D721Med (cell line): ENCODE data around the gene DHDH.

Experiments
- DNase-seq: peaks from one replicate; pipeline ENCODE4 v3.0.0; 2011; ENCODE audit warnings: low spot score; ENCODE audit not compliant: insufficient read length
- FAIRE-seq: peaks from 2 replicates; lab custom pipeline; 2011; peaks lifted over from hg19 to GRCh38; lab: Jason Lieb, UNC
- TF ChIP-seq, protein P1 (sequence below): IDR thresholded peaks from 2 replicates; pipeline ENCODE4 v1.5.1; 2012; ENCODE audit warnings: mild to moderate bottlenecking, control low read depth; ENCODE audit not compliant: insufficient read depth; ENCODE audit errors: missing control alignments

Gene DHDH

DNA sequence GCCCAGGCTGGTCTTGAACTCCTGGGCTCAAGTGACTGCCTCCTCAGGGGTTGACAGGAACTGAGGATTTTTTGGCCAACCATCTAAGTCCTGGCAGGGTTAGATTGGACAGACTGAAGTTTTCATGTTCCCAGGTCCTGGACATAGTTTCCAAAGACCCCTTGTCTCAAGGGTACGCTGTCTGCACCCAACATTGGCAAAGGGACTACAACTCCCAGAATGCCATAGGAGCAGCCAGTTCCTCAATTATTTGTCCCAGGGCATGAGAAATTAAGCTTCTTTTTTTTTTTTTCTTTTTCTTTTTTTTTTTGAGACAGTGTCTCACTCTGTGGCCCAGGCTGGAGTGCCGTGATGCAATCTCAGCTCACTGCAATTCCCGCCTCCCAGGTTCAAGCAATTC lies 52.7 kb downstream of the DHDH start:
- TF ChIP-seq, protein P1, sequence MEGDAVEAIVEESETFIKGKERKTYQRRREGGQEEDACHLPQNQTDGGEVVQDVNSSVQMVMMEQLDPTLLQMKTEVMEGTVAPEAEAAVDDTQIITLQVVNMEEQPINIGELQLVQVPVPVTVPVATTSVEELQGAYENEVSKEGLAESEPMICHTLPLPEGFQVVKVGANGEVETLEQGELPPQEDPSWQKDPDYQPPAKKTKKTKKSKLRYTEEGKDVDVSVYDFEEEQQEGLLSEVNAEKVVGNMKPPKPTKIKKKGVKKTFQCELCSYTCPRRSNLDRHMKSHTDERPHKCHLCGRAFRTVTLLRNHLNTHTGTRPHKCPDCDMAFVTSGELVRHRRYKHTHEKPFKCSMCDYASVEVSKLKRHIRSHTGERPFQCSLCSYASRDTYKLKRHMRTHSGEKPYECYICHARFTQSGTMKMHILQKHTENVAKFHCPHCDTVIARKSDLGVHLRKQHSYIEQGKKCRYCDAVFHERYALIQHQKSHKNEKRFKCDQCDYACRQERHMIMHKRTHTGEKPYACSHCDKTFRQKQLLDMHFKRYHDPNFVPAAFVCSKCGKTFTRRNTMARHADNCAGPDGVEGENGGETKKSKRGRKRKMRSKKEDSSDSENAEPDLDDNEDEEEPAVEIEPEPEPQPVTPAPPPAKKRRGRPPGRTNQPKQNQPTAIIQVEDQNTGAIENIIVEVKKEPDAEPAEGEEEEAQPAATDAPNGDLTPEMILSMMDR, result no peak
- FAIRE-seq, result no peak

DNA sequence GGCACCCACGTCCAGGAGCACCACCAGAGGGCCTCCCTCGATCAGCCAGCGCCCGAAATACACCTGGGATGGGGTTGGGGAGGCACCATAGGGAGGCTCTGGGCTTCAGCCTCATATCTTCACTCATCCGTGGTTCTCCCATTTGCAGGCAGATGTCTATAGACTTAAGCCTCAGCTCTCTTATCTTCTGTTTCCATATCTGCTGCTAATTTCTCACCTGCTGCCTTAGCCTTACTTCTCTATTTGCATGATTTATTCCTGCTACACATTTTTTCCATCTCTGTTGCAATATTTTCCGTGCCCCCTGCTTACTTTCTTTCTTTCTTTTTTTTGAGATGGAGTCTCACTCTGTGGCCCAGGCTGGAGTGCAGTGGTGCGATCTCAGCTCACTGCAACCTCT lies 53.8 kb downstream of the DHDH start:
- no peak for DNase-seq
- FAIRE-seq, result no peak
- TF ChIP-seq, protein P1, result no peak

More for the DNA sequence above, 52.7 kb downstream of the DHDH start:
- no peak for DNase-seq

DNA sequence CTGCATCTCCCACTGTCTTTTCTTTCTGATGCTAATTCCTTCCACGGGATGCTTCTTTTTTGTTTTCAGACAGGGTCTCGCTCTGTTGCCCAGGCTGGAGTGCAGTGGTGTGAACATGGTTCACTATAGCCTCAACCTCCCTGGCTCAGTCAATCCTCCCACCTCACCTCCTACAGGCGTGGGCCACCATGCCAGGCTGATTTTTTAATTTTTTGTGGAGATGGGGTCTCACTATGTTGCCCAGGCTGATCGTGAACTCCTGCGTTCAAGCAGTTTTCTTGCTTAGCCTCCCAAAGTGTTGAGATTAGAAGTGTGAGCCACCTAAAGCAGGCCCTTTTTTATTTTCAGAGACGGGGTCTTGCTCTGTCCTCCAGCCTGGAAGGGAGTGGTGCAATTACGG lies 54.8 kb downstream of the DHDH start:
- FAIRE-seq, result no peak
- TF ChIP-seq, protein P1, result no peak
- no peak for DNase-seq

DNA sequence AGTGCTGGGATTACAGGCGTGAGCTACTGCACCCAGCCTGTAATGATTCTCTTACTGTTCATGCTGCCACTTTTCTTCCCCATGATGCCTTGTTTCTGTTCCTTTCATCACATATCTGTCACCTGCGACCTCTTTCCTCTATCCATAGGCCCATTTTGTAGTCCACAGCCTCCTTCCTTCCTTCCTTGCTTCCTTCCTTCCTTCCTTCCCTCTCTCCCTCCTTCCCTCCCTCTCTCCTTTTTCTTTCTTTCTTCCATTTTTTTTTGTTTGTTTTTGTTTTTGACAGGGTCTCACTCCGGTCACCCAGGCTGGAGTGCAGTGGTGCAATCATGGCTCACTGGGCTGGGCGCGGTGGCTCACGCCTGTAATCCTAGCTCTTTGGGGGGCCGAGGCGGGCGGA lies 55.4 kb downstream of the DHDH start:
- TF ChIP-seq, protein P1, result no peak
- no peak for FAIRE-seq
- DNase-seq, result no peak

DNA sequence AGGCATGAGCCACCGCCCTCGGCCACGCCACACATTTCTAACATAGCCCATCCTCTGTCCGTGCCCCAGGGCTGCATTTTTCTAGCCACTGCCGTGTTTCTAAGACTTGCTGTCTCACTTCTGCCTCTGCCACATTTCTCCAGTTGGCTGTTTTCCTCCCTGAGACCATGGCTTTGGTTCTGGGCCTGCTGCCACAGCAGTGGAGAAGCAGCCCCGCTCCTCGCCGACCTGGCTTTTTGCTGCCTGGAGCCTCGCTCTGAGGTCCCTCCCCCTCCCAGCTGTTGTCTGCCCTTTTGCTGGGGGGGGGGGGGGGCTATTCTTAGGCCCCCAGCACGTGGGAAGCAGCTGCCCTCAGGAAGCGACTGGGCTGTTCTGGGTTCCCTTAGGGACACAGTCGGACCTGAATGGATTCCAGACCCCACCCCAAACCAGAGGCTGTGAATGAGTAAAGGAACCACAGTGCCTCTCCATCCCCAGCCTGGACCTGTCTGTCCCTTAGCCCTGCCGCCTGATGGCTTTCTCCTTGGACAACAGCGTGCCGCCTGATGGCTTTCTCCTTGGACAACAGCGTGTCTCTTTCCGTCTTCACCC lies 56.3 kb downstream of the DHDH start:
- no peak for FAIRE-seq
- TF ChIP-seq, protein P1, result no peak

DNA sequence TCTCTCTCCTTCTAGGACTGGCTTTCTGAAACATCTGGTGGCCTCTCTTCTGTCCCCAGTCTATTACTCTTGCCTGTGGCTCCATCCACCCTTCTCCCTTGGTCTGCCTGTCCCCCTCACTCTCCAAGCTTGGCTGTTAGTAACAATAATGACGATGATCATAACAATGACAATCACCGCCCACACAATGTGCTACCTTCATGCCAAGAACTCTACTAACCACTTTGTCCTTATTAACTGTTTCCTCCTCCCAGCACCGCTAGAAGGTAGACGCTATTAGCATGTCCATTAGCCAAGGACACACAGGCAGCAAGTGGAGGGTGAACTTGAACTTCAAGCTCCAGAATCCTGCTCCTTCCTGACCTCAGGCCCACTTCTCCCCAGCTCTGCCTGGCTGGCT lies 56.9 kb downstream of the DHDH start:
- DNase-seq, result no peak
- FAIRE-seq, result no peak
- TF ChIP-seq, protein P1, result no peak

More for the DNA sequence above, 56.3 kb downstream of the DHDH start:
- no peak for DNase-seq

DNA sequence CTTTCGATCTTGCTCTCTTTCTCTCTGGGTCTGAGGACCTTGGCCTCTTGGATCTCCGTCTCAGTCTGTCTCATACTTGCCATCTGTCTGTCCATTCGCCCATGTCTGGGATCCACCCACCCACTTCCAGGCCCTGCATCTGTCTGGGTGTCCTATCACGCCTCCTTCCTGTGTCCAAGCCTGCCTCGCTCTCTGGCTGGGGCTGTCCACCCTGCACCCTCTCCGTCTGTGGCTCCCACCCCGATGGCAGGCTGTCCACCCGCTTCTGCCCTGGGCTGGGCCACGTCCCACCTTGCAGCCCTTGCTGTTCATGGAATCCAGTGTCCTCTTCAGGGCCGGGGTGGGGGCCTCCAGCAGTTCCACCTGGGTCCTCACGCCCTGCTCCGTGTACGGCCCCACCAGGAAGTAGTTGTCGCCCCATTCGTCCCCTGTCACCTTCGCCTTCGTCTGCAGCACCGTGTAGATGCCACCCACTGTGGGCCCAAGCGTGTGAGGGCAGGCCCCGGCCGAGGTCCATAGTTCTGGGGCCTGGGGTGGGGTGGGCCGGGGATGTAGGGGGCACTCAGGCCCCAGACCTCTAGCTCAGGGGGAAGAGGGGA lies 57.6 kb downstream of the DHDH start:
- DNase-seq, result no peak
- TF ChIP-seq, protein P1, result no peak

More for the DNA sequence above, 57.6 kb downstream of the DHDH start:
- FAIRE-seq, result no peak
